T-cell (primary cell): ENCODE data around the gene ADAM12. TPM values are rescaled to one million over a fixed set of nuclear protein-coding genes. Genes with fewer than 3 reads are reported as not detected.

Experiments
- ATAC-seq, 4 experiments: fragments of 200-7000 bp in 3 of 4; fragments of 150-1000 bp in 1 of 4; cut with Tn5 transposase; replicated peaks in 1 of 4; 1 replicate in 3 of 4; 2 replicates in 1 of 4; pipeline ENCODE4 v1.10.0; 2021; ENCODE audit warnings: moderate library complexity in 3 of 4, mild to moderate bottlenecking in 2 of 4, moderate number of reproducible peaks in 1 of 4
- CTCF ChIA-PET, 2 donors: fragments of 300-600 bp; sonication (Branson Sonifier 250); formaldehyde crosslinking; loops; one replicate each; lab custom pipeline; 2022; ENCODE audit warnings: antibody characterized with exemption in 2 of 2; lab: Charles Lee
- POLR2A ChIA-PET, 2 donors: fragments of 300-600 bp; sonication (Branson Sonifier 250); formaldehyde crosslinking; loops; one replicate each; lab custom pipeline; 2022; ENCODE audit warnings: antibody characterized with exemption in 2 of 2; lab: Charles Lee
- DNase-seq, 35 experiments: peaks; one replicate each; pipeline versions ENCODE4 v3.0.0 to v3.0.0-alpha.2; 2013 to 2023
- H3K27ac ChIP-seq: one replicate; pipeline ENCODE4 v1.5.1; 2013; ENCODE audit warnings: low read length
- H3K27me3 ChIP-seq, 2 experiments: replicated peaks in 1 of 2; 1 replicate in 1 of 2; 2 replicates in 1 of 2; pipeline versions ENCODE4 v1.6.1 to v1.7.0; 2013; ENCODE audit warnings: low read length in 1 of 2, mixed read lengths in 1 of 2; ENCODE audit not compliant: control insufficient read depth in 2 of 2, insufficient read depth in 2 of 2; ENCODE audit errors: extremely low read depth in 1 of 2
- H3K36me3 ChIP-seq, 2 donors: 1 replicate in 1 of 2; 2 replicates in 1 of 2; pipeline versions ENCODE4 v1.6.1 to v1.7.0; 2013; ENCODE audit warnings: low read length in 1 of 2; ENCODE audit not compliant: control insufficient read depth in 2 of 2, insufficient read depth in 1 of 2; ENCODE audit errors: extremely low read depth in 1 of 2
- H3K4me1 ChIP-seq, 2 experiments: 1 replicate in 1 of 2; 2 replicates in 1 of 2; pipeline versions ENCODE4 v1.6.1 to v1.7.0; 2013; ENCODE audit warnings: low read length in 2 of 2, mixed read lengths in 1 of 2; ENCODE audit not compliant: insufficient read depth in 2 of 2, control insufficient read depth in 1 of 2; ENCODE audit errors: extremely low read depth in 1 of 2
- H3K4me3 ChIP-seq, 2 donors: 1 replicate in 1 of 2; 2 replicates in 1 of 2; pipeline versions ENCODE4 v1.5.1 to v1.7.0; 2013; ENCODE audit warnings: mild to moderate bottlenecking in 2 of 2, low read length in 1 of 2, moderate library complexity in 1 of 2; ENCODE audit not compliant: control insufficient read depth in 1 of 2; ENCODE audit errors: extremely low read depth in 1 of 2
- H3K9me3 ChIP-seq: 2 replicates; pipeline ENCODE4 v1.7.0; 2013
- H3K27ac Mint-ChIP-seq, 2 donors: one replicate each; pipeline ENCODE4 v1.8.0; 2020 to 2021; ENCODE audit warnings: mild to moderate bottlenecking in 2 of 2, mixed read lengths in 2 of 2
- H3K27me3 Mint-ChIP-seq, 2 donors: one replicate each; pipeline ENCODE4 v1.8.0; 2021 to 2022; ENCODE audit warnings: mixed read lengths in 2 of 2
- H3K36me3 Mint-ChIP-seq: one replicate; pipeline ENCODE4 v1.8.0; 2021; ENCODE audit warnings: mixed read lengths
- H3K4me1 Mint-ChIP-seq, 3 donors: one replicate each; pipeline ENCODE4 v1.8.0; 2020 to 2022; ENCODE audit warnings: mixed read lengths in 3 of 3, mild to moderate bottlenecking in 1 of 3
- H3K4me3 Mint-ChIP-seq, 3 donors: one replicate each; pipeline ENCODE4 v1.8.0; 2020 to 2022; ENCODE audit warnings: mild to moderate bottlenecking in 3 of 3, mixed read lengths in 3 of 3, moderate library complexity in 3 of 3
- H3K9me3 Mint-ChIP-seq, 3 donors: one replicate each; pipeline ENCODE4 v1.8.0; 2020 to 2022; ENCODE audit warnings: mixed read lengths in 3 of 3
- WGBS: methylation state at CpG from one replicate; pipeline ENCODE4 v1.1.5; 2013; ENCODE audit warnings: missing lambda C conversion rate; ENCODE audit not compliant: insufficient coverage; 5-methylcytosine and 5-hydroxymethylcytosine counted together
- total RNA-seq, 35 experiments: library from RNA in 6 of 35; stranded (reverse) in 6 of 35; fragments of 120-200 nt in 1 of 35; gene quantifications; one replicate each; pipeline versions ENCODE4 v1.2.1 to v1.2.4 and lab custom pipeline; 2013 to 2026

ADAM12 gene
- total RNA-seq, 5 donors from 2014 or later (not counting 1 experiment from before 2014, with no cell fraction given) = 0.35 to 5.7 (median 1.2) TPM

- Histone ChIP-seq H3K27ac (no peak overlapping the region), H3K4me1 (no peaks in the 10 kb centered on the region), H3K27me3 (no peaks in the 10 kb centered on the region), H3K4me3 (no peak overlapping the region), H3K36me3 (no peaks in the 10 kb centered on the region), H3K9me3 (no peaks in the 10 kb centered on the region)
- Mint-ChIP-seq H3K4me3 (no peak overlapping the region), H3K4me1 (no peaks in the 10 kb centered on the region), H3K27me3 (peaks cover 0 to 7% of the 10 kb centered on the region in 2 donors), H3K9me3 (no peaks in the 10 kb centered on the region), H3K36me3 (no peaks in the 10 kb centered on the region), H3K27ac (no peak overlapping the region)
- no CpG with 5 or more reads among the region's 4 CpGs for WGBS
- DNase-seq (no peak), ATAC-seq (no peak)
- ChIA-PET POLR2A (no interaction called here), CTCF (no interaction called here)
These were observed 315.7 kb downstream of the ADAM12 start for GRCh38 chr10:126072622-126073021.

DNA sequence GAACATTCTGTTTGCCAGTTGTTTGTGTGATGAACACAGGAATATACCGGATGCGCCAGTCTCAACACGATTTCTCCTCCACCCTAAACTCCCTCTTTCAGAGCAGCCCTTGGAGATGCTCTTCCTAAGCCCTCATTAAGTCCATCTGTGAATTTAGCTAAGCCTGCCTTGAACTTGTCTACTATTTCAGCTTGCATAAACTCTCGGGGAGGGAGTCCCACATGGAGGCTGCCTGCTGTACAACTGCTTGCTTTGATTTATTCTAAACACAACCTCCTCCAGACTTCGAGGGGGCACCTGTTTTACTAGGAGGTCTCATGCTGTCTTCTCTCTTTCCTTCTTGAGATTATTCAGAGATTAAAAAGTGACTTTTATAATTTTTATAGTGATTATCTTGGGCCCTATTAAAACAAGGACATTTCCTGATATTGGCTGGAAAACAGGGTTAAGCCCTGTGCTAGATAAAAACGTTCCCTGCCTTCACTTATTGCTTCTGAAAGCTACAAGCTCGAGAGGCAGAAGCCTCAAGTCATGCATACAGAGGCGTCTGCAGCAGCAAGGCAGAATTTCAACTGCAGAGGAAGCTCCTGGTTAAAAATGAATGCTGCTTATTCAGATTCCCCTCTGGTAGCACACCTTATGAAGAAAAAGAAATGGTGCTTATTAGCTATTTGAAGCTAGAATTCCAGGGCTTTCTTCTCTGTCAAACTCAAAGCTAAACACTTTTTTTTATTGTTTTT is 317.6 kb downstream of the ADAM12 start:
- POLR2A ChIA-PET = no interaction called here
- no peaks in the 10 kb centered on the region for H3K4me1 Mint-ChIP-seq
- no peaks in the 10 kb centered on the region for H3K9me3 ChIP-seq
- no peaks in the 10 kb centered on the region for H3K4me1 ChIP-seq
- H3K27ac ChIP-seq = no peak overlapping the region
- no peak overlapping the region for H3K27ac Mint-ChIP-seq
- H3K36me3 Mint-ChIP-seq = no peaks in the 10 kb centered on the region
- no peak overlapping the region for H3K4me3 Mint-ChIP-seq
- CTCF ChIA-PET = interaction anchor here in 1 of 2 donors (0.7 kb wide), 1 partner anchor 82 kb away, joined by 3 read pairs; no protein-coding TSS in a partner anchor
- no peaks in the 10 kb centered on the region for H3K9me3 Mint-ChIP-seq
- DNase-seq (no peak), ATAC-seq (no peak)
- no peak overlapping the region for H3K4me3 ChIP-seq
- whole genome bisulfite sequencing = 70% methylated on average over 2 of the region's 8 CpGs
- peaks cover 0 to 3% of the 10 kb centered on the region in 2 donors for H3K27me3 Mint-ChIP-seq
- H3K36me3 ChIP-seq = no peaks in the 10 kb centered on the region
- no peaks in the 10 kb centered on the region for H3K27me3 ChIP-seq

- Histone ChIP-seq H3K27me3 (no peaks in the 10 kb centered on the region), H3K27ac (no peak overlapping the region), H3K4me3 (no peak overlapping the region), H3K36me3 (no peaks in the 10 kb centered on the region), H3K9me3 (no peaks in the 10 kb centered on the region), H3K4me1 (no peaks in the 10 kb centered on the region)
- H3K27me3 Mint-ChIP-seq = peaks cover 0 to 3% of the 10 kb centered on the region in 2 donors
- no peak overlapping the region for H3K4me3 Mint-ChIP-seq
- DNase-seq = no peak
- POLR2A ChIA-PET = no interaction called here
- ATAC-seq = no peak
- 100% methylated on average over 1 of the region's 2 CpGs for WGBS
- H3K36me3 Mint-ChIP-seq = no peaks in the 10 kb centered on the region
- no peaks in the 10 kb centered on the region for H3K4me1 Mint-ChIP-seq
- CTCF ChIA-PET = no interaction called here
- no peak overlapping the region for H3K27ac Mint-ChIP-seq
- H3K9me3 Mint-ChIP-seq = no peaks in the 10 kb centered on the region
These were observed 320.0 kb downstream of the ADAM12 start for GRCh38 chr10:126068322-126068721.

DNA sequence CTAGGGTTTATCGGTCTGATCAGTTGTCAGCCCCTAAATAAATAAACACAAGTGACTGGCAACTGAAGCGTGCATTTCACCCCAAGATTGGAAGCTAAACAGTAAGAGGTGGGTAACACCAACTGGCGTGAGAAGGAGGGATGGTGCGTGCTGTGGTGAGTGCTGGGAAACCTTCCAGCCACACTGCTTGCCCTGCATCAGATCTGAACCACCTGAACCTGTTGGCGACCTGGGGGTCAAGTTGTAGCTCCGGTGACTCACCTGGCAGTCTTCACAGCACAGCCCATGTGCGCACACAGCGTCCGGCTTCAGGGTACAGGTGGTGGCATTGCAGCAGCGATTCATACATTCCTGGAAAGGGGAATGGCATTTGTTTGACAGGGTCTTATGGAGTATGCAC is 321.8 kb downstream of the ADAM12 start:
- 73% methylated on average over 4 of the region's 10 CpGs for WGBS
- DNase-seq (no peak), ATAC-seq (no peak)
- Histone ChIP-seq H3K27me3 (no peaks in the 10 kb centered on the region), H3K9me3 (no peaks in the 10 kb centered on the region), H3K36me3 (no peaks in the 10 kb centered on the region), H3K4me1 (no peaks in the 10 kb centered on the region), H3K4me3 (no peak overlapping the region), H3K27ac (no peak overlapping the region)
- Mint-ChIP-seq H3K9me3 (no peaks in the 10 kb centered on the region), H3K36me3 (no peaks in the 10 kb centered on the region), H3K27me3 (peaks cover 0 to 3% of the 10 kb centered on the region in 2 donors), H3K27ac (no peak overlapping the region), H3K4me3 (no peak overlapping the region), H3K4me1 (no peaks in the 10 kb centered on the region)
- CTCF ChIA-PET = no interaction called here
- POLR2A ChIA-PET = no interaction called here

GRCh38 chr10:126065751-126066377 is 322.4 kb downstream of the ADAM12 start:
- 95% methylated on average over 8 of the region's 9 CpGs for WGBS
- H3K9me3 ChIP-seq = no peaks in the 10 kb centered on the region
- H3K27me3 ChIP-seq = no peaks in the 10 kb centered on the region
- DNase-seq (no peak), ATAC-seq (no peak)
- Mint-ChIP-seq H3K4me3 (no peak overlapping the region), H3K4me1 (no peaks in the 10 kb centered on the region), H3K36me3 (no peaks in the 10 kb centered on the region), H3K27me3 (peaks cover 3 to 5% of the 10 kb centered on the region in 2 donors), H3K9me3 (no peaks in the 10 kb centered on the region), H3K27ac (no peak overlapping the region)
- no peak overlapping the region for H3K4me3 ChIP-seq
- ChIA-PET CTCF (interaction anchor here in 1 of 2 donors (0.6 kb wide), 1 partner anchor 73 kb away, joined by 4 read pairs; no protein-coding TSS in a partner anchor), POLR2A (no interaction called here)
- no peaks in the 10 kb centered on the region for H3K4me1 ChIP-seq
- no peak overlapping the region for H3K27ac ChIP-seq
- no peaks in the 10 kb centered on the region for H3K36me3 ChIP-seq

- POLR2A ChIA-PET = no interaction called here
- no peak overlapping the region for H3K4me3 ChIP-seq
- 87% methylated on average over 16 of the region's 16 CpGs for WGBS
- H3K27ac ChIP-seq = no peak overlapping the region
- no peaks in the 10 kb centered on the region for H3K36me3 ChIP-seq
- peaks cover 0 to 2% of the 10 kb centered on the region in 2 experiments for H3K27me3 ChIP-seq
- no peak overlapping the region for H3K27ac Mint-ChIP-seq
- CTCF ChIA-PET = no interaction called here
- no peaks in the 10 kb centered on the region for H3K9me3 ChIP-seq
- no peak for DNase-seq
- no peaks in the 10 kb centered on the region for H3K9me3 Mint-ChIP-seq
- H3K4me1 Mint-ChIP-seq = no peaks in the 10 kb centered on the region
- no peaks in the 10 kb centered on the region for H3K4me1 ChIP-seq
- no peak for ATAC-seq
- H3K27me3 Mint-ChIP-seq = peaks cover 3 to 4% of the 10 kb centered on the region in 2 donors
- H3K36me3 Mint-ChIP-seq = no peaks in the 10 kb centered on the region
- H3K4me3 Mint-ChIP-seq = no peak overlapping the region
These were observed 323.8 kb downstream of the ADAM12 start for GRCh38 chr10:126064512-126064911.
